DMS114 treated with DMSO at 0.1 percent for 48 hours (cell line): ENCODE measurements around the gene ARID1A.

Source experiments
- DNase-seq: peaks from one replicate; lab custom pipeline; 2025; ENCODE audit not compliant: unreplicated experiment; lab: John Stamatoyannopoulos, UW

The ARID1A gene

DNA sequence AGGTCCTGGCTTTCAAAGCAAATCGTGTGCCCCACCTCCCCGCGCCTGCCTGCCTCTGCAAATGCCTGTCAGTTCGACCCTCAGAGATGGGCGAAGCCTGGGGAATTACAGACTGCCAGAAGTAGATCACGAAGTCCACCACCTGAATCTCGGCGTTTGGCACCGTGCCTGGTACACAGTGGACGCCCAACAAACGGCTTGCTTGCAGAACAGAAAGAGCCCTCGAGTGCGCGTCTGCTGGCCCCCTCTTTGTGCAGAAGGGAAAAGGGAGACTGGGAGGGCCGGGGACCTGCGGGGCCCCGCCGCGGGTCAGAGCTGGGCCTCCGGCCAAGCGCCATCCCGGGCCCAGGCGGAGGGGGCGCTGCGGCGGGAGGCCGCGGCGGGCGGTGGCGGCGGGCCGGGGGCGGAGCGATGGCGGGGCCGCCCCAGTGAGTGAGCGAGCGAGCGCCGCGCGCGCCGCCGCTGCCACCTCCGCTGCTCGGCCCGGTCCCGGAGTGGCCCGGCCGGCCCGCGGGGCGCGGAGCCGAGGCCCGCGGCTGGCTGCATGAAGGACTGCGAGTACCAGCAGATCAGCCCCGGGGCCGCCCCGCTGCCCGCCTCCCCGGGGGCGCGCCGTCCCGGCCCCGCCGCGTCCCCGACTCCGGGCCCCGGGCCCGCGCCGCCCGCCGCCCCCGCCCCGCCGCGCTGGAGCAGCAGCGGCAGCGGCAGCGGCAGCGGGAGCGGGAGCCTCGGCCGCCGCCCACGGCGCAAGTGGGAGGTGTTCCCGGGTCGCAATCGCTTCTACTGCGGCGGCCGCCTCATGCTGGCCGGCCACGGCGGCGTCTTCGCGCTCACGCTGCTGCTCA lies 130.7 kb downstream of the ARID1A start, which contains the start of gene ZDHHC18:
ZDHHC18 (plus strand) TSS at position 428 of the 845 bp plus-strand sequence; CDS start at position 545, 117 bp downstream.
- DNase-seq: no peak

DNA sequence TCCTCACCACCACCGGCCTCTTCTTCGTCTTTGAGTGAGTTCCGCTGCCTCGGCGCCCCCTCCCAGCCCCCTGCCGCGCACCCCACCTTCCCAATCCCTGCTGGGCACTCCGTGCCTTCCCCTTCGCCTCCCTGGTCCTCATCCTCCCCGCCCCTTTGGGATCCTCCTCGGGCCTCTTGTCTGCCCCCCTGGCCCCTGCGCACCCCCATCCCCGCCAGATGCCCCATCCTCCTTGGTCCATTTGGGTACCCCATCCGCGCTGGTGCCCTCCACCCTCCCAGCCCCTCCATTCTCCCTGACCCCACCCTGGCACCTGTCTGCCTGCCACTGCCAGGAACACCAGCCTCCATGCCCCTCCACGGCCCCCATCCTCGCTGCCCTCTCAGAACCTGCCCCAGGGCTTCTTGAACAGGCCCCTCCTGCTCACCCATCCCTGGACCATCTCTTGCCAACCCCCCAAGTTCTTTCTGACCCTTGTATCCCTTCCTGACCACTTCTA lies 131.3 kb downstream of the ARID1A start:
- DNase-seq: no peak

DNA sequence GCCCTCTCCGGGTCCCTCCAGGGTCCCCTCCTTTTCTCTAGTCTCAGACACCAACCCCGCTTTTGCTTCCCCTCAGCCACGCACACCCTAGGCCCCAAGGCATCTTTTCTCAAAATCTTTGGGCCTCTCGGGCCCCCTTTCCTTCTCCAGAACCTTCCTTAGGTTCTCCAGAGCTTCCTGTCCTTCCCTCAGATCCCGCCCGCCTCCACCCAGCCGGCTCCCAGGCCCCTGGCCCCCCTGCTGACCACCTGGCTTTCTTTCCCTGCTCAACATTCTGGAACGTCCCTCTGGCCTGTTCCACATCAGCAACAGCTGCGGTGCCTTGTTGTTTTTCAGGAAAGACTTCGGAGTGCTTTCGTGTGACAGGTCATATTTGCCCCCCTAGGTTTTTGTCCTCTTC lies 131.8 kb downstream of the ARID1A start:
- no peak for DNase-seq

DNA sequence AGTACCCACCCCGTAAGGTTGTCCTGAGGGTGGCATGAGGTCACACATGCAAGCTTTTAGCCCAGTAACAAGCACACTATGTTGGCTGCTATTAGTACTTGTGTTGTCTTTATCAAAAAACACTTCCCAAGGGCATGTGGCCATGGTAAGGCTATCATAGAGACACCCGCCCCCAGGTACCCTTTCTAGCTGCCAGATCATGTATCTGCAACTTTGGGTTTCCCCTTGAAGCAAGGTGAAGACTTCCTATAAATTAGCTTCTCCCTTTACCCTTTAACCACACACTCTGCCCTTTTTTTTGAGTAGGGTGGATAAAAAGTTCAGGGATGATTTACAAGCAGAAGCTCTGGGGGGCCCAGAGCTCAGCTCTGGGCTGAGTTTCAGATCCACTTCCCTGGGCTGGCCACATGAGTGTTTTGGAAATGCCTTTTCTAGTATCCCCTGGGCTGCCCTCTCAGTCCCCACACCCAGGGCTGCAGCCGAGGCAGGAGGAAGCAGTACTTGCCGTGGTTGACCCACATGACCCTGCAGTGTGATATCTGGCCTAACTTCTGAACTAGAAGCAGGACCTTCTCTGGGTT lies 132.7 kb downstream of the ARID1A start:
- no peak for DNase-seq

DNA sequence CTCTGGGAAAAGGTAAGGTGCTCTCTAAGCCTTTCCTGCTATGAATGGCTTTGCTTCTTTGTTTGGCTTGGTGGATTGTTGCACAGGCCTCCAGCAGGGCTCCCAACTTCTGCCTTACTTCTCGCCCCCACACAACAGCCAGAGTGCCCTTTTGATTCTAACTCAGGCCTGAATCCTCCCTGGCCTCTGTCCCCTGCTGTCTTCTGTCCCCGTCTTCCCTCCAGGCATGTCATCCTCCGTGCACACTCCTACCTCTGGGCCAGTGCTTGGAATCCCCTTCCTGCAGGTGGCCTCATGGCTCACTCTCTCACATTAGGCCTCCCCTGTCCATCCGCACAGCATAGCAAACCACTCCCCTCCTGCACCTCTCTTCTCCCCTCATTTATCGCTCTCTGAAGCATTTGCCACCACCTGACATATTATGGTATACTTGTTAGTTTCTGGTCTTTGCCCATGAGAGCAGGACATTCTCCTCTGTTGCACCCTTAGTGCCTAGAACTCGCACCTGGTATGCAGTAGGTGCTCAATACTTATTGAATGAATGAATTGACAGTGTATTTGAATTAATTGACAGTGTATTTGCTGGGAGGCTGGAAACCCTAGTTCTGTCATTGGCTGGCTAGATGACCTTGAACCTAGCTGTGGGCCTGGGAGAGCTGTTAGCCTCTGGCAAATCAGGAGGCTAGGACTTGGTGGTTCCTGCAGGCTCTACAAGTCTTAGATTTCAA lies 133.5 kb downstream of the ARID1A start:
- no peak for DNase-seq

DNA sequence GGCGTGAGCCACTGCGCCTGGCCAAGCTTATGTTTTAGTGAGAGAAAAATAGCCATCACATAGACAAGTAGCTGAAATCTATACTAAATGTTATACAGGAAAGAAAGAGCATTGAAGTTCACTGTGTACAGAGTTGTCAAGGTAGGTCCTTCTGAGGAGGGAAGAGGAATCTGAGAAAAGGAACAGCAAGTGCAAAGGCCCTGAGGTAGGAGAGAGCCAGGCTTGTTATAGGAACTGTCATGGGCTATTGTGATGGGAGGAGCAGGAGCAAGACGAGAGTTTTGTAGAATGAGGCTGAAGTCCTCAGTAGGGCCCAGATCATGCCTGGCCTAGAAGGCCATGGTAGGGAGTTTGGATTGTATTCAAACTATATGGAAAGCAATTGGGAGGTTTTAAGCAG lies 135.2 kb downstream of the ARID1A start:
- DNase-seq: no peak
